K562 (cell line): ENCODE data around the gene SAMD8. TPM values are rescaled to one million over a fixed set of nuclear protein-coding genes. Genes with fewer than 3 reads are reported as not detected.
A peak's percentile ranks its signal among the peaks of the same experiment; 100 is the strongest.

Experiments used
- GTF2E2 ChIP-seq: fragments of 200-800 bp; sonication (Bioruptor generic); IDR thresholded peaks from 2 replicates; pipeline ENCODE4 v1.6.1; 2016; ENCODE audit warnings: missing genetic modification characterization, missing compliant biosample characterization
- HMGN3 ChIP-seq: IDR thresholded peaks from 2 replicates; pipeline ENCODE4 v1.6.1; 2011; ENCODE audit warnings: borderline replicate concordance, low read depth, mild to moderate bottlenecking, mixed read lengths, low read length; ENCODE audit not compliant: insufficient read length; ENCODE audit errors: extremely low read depth
- JUN ChIP-seq, 2 experiments: sonication (generic) in 1 of 2; formaldehyde crosslinking in 1 of 2; IDR thresholded peaks; 2 replicates each; pipeline versions ENCODE4 v1.6.1 to v1.8.0; 2012 to 2022; ENCODE audit warnings: borderline replicate concordance in 2 of 2, mild to moderate bottlenecking in 2 of 2, improper control_type of control experiment in 1 of 2, low read depth in 1 of 2, low read length in 1 of 2, missing genetic modification reagents in 1 of 2
- RERE ChIP-seq: sonication (generic); formaldehyde crosslinking; IDR thresholded peaks from 2 replicates; pipeline ENCODE4 v1.8.0; 2023; ENCODE audit warnings: missing genetic modification reagents, mild to moderate bottlenecking, borderline replicate concordance
- RFX1 ChIP-seq: fragments of 450-650 bp; IDR thresholded peaks from 2 replicates; pipeline ENCODE4 v1.6.1; 2016; ENCODE audit warnings: mild to moderate bottlenecking, moderate library complexity
- SFPQ ChIP-seq: fragments of 200-400 bp; formaldehyde crosslinking; IDR thresholded peaks from 2 replicates; pipeline ENCODE4 v1.6.1; 2017; ENCODE audit warnings: mild to moderate bottlenecking, low read depth, low read length, moderate library complexity
- SIN3B ChIP-seq: fragments of 450-650 bp; IDR thresholded peaks from 2 replicates; pipeline ENCODE4 v1.6.1; 2017; ENCODE audit warnings: low read depth, mild to moderate bottlenecking, moderate library complexity
- TARDBP ChIP-seq: fragments of 450-650 bp; IDR thresholded peaks from 2 replicates; pipeline ENCODE4 v1.6.1; 2016
- ZBTB49 ChIP-seq: sonication (generic); formaldehyde crosslinking; IDR thresholded peaks from 2 replicates; pipeline ENCODE4 v1.8.0; 2022; ENCODE audit warnings: missing genetic modification reagents, mild to moderate bottlenecking, borderline replicate concordance
- ZNF175 ChIP-seq: fragments of 200-800 bp; sonication (Bioruptor generic); IDR thresholded peaks from 2 replicates; pipeline ENCODE4 v1.6.1; 2016; ENCODE audit warnings: low read depth, mild to moderate bottlenecking, missing genetic modification characterization, missing compliant biosample characterization
- ZNF263 ChIP-seq: sonication (generic); formaldehyde crosslinking; IDR thresholded peaks from 2 replicates; pipeline ENCODE4 v1.8.0; 2022; ENCODE audit warnings: mild to moderate bottlenecking, missing genetic modification reagents, borderline replicate concordance
- polyA plus RNA-seq, 8 experiments: library from polyadenylated mRNA; depleted of rRNA in 4 of 8; stranded (reverse) in 5 of 8; unstranded in 3 of 8; fragments of >200 nt; fragmentation: Nextera tagmentation in 2 of 8; fragmentation: Illumina TruSeq in 1 of 8; extraction: Ambion mirVana in 2 of 8; extraction: Trizol in 1 of 8; gene quantifications; 2 replicates each; pipeline versions ENCODE4 v1.2.1 to v1.2.3, GENCODE V29; 2011 to 2014; ENCODE audit warnings: inconsistent platforms in 1 of 8, missing spikeins in 1 of 8
- total RNA-seq, 7 experiments: library from RNA; depleted of rRNA in 6 of 7; stranded (reverse); fragments of >200 nt in 6 of 7; fragmentation: Illumina TruSeq in 2 of 7; extraction: Trizol in 2 of 7; gene quantifications; 2 replicates each; pipeline versions ENCODE4 v1.2.1 to v1.2.3, GENCODE V29; 2011 to 2021; ENCODE audit warnings: low replicate concordance in 1 of 7

The SAMD8 gene
- total and polyA plus RNA-seq, 9 of the 15 experiments (the other 6 are each of a cell fraction or from before 2014, with no cell fraction given), result 2.7 to 16.1 (median 6.2) TPM

- TF ChIP-seq JUN (IDR thresholded peaks at IDR 0.05; ENCODE audit: borderline replicate concordance, low read depth, low read length), result no peak
- no peak for TF ChIP-seq JUN (CRISPR knock-in tag; IDR thresholded peaks at IDR 0.05; ENCODE audit: borderline replicate concordance)
- TF ChIP-seq RFX1, result no peak
- TF ChIP-seq TARDBP, result no peak
- no peak for TF ChIP-seq SFPQ
- peak; percentile 7 for TF ChIP-seq HMGN3
- TF ChIP-seq ZNF263 (CRISPR knock-in tag), result peak; percentile 48; the same call in 1 of the 2 replicates
- peak; percentile 2; the same call in 1 of the 2 replicates for TF ChIP-seq GTF2E2 (tag)
- no peak for TF ChIP-seq ZNF175 (CRISPR knock-in tag)
- TF ChIP-seq ZBTB49, result no peak
- no peak for TF ChIP-seq SIN3B
- TF ChIP-seq RERE (CRISPR knock-in tag), result no peak
Observed at GRCh38 chr10:75211007-75211691, 99.7 kb downstream of the SAMD8 start (continued).
